Endothelial cell of umbilical vein (primary cell): ENCODE data around the gene PNPLA2.

Source experiments
- EZH2 ChIP-seq: IDR thresholded peaks from 2 replicates; pipeline ENCODE4 v1.6.1; 2012; ENCODE audit warnings: borderline replicate concordance, low read depth, mild to moderate bottlenecking, moderate library complexity, low read length, inconsistent platforms; ENCODE audit not compliant: severe bottlenecking
- FOS ChIP-seq: IDR thresholded peaks from 2 replicates; pipeline ENCODE4 v1.6.1; 2011; ENCODE audit warnings: mild to moderate bottlenecking, low read length, moderate library complexity, borderline replicate concordance; ENCODE audit not compliant: insufficient read depth
- MYC ChIP-seq: IDR thresholded peaks from one replicate; pipeline ENCODE4 v1.6.1; 2011; ENCODE audit warnings: mild to moderate bottlenecking, low read depth, low read length
- POLR2A ChIP-seq: IDR thresholded peaks from 2 replicates; pipeline ENCODE4 v1.6.1; 2012; ENCODE audit warnings: low read depth, mild to moderate bottlenecking, control low read depth, low read length
- POLR2AphosphoS5 ChIP-seq: IDR thresholded peaks from 2 replicates; pipeline ENCODE4 v1.6.1; 2012; ENCODE audit warnings: low read depth, mild to moderate bottlenecking, control low read depth, low read length, moderate library complexity; ENCODE audit not compliant: insufficient read depth
- TF ChIP-seq, protein P1 (sequence below), 2 donors: IDR thresholded peaks; 1 replicate in 1 of 2; 2 replicates in 1 of 2; pipeline ENCODE4 v1.5.1; 2011; ENCODE audit warnings: low read length in 2 of 2, mild to moderate bottlenecking in 2 of 2, moderate library complexity in 2 of 2, control low read depth in 1 of 2, inconsistent platforms in 1 of 2, low read depth in 1 of 2; ENCODE audit not compliant: insufficient read depth in 1 of 2; ENCODE audit errors: extremely low read depth in 1 of 2

DNA sequence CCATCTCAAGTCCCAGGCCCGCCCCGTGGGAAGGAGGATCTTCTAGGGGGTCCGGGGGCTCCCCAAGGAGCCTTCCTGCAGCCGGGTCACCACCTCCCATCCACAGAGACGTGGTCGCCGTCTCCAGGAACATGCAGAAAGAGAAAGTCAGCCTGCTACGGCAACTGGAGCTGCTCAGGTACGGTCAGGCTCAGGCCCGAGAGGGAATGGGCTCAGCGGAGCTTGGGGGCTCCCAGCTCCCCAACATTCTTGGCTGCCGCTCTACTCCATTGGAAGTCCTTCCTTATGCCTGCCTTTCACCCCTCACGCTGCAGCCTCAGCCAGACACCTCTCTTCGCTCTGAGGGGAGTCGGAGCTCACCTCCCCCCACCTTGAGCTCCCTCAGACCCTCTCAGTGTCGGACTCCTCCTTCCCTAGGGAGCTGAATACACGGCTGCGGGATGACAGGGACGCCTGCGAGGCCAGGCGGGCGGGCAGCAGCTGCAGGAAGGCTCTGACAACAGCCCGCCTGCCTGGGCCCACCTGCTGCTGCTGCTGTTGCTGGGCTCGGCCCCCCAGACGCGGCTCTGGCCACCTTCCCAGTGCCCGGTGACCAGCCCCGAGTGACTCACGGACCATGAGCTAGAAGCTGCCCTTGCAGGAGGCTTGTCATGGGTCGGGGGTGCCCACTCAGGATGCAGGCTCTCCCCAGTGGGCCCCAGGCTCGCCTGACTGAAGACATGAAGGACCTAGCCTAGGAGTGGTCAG lies 12.6 kb downstream of the PNPLA2 start:
- TF ChIP-seq EZH2 (no peak), POLR2A (no peak), POLR2AphosphoS5 (no peak), FOS (no peak), MYC (no peak)
- TF ChIP-seq, protein P1, sequence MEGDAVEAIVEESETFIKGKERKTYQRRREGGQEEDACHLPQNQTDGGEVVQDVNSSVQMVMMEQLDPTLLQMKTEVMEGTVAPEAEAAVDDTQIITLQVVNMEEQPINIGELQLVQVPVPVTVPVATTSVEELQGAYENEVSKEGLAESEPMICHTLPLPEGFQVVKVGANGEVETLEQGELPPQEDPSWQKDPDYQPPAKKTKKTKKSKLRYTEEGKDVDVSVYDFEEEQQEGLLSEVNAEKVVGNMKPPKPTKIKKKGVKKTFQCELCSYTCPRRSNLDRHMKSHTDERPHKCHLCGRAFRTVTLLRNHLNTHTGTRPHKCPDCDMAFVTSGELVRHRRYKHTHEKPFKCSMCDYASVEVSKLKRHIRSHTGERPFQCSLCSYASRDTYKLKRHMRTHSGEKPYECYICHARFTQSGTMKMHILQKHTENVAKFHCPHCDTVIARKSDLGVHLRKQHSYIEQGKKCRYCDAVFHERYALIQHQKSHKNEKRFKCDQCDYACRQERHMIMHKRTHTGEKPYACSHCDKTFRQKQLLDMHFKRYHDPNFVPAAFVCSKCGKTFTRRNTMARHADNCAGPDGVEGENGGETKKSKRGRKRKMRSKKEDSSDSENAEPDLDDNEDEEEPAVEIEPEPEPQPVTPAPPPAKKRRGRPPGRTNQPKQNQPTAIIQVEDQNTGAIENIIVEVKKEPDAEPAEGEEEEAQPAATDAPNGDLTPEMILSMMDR (IDR thresholded peaks at IDR 0.05; ENCODE audit: extremely low read depth in 1 of 2, insufficient read depth in 1 of 2, low read depth in 1 of 2, low read length in 2 of 2) = no peak
